H1 (cell line): ENCODE measurements around the gene CACNA1C. TPM values are rescaled to one million over a fixed set of nuclear protein-coding genes. Genes with fewer than 3 reads are reported as not detected.

ENCODE experiments used
- CTCF ChIA-PET: fragments of 300-600 bp; sonication (Branson Sonifier 250); formaldehyde crosslinking; loops from one replicate; lab custom pipeline; 2021; ENCODE audit not compliant: partially characterized antibody; lab: Charles Lee
- POLR2A ChIA-PET: fragments of 300-600 bp; sonication (Branson Sonifier 250); formaldehyde crosslinking; loops from one replicate; lab custom pipeline; 2021; ENCODE audit warnings: inconsistent platforms; ENCODE audit not compliant: partially characterized antibody; lab: Charles Lee
- DNase-seq, 2 experiments: peaks; one replicate each; pipeline versions ENCODE4 v3.0.0 to v3.0.0-alpha.2; 2010 to 2022; ENCODE audit warnings: low spot score in 2 of 2, low read depth in 1 of 2, mixed read lengths in 1 of 2
- FAIRE-seq: peaks from 2 replicates; lab custom pipeline; 2011; peaks lifted over from hg19 to GRCh38; lab: Jason Lieb, UNC
- H2AFZ ChIP-seq: 2 replicates; pipeline ENCODE4 v1.8.1; 2012; ENCODE audit warnings: low read length, inconsistent platforms
- H2AK5ac ChIP-seq: 2 replicates; pipeline ENCODE4 v1.6.1; 2013; ENCODE audit warnings: low read depth, low read length
- H2BK120ac ChIP-seq: replicated peaks from 2 replicates; pipeline ENCODE3; 2013; ENCODE audit warnings: low read depth, low read length, inconsistent platforms
- H2BK12ac ChIP-seq: 2 replicates; pipeline ENCODE4 v1.6.1; 2013; ENCODE audit warnings: low read depth, low read length
- H2BK15ac ChIP-seq: 2 replicates; pipeline ENCODE4 v1.6.1; 2013; ENCODE audit warnings: low read length
- H2BK20ac ChIP-seq: 2 replicates; pipeline ENCODE4 v1.6.1; 2013; ENCODE audit warnings: low read length
- H2BK5ac ChIP-seq: 2 replicates; pipeline ENCODE4 v1.6.1; 2013; ENCODE audit warnings: low read depth, low read length
- H3K14ac ChIP-seq: 2 replicates; pipeline ENCODE4 v1.6.1; 2013; ENCODE audit warnings: inconsistent platforms; ENCODE audit not compliant: insufficient read length
- H3K18ac ChIP-seq: 2 replicates; pipeline ENCODE4 v1.6.1; 2013; ENCODE audit warnings: low read length; ENCODE audit errors: extremely low read depth
- H3K23ac ChIP-seq: 2 replicates; pipeline ENCODE4 v1.6.1; 2013; ENCODE audit warnings: inconsistent platforms; ENCODE audit not compliant: insufficient read length
- H3K23me2 ChIP-seq: 2 replicates; pipeline ENCODE4 v1.6.1; 2013; ENCODE audit warnings: low read depth, low read length
- H3K27ac ChIP-seq: 2 replicates; pipeline ENCODE4 v1.6.1; 2011; ENCODE audit warnings: low read depth, low read length, inconsistent platforms
- H3K27me3 ChIP-seq, 4 experiments: replicated peaks in 1 of 4; 1 replicate in 1 of 4; 2 replicates in 3 of 4; pipeline versions ENCODE4 v1.6.1 to v1.8.1; 2011 to 2013; ENCODE audit warnings: low read length in 3 of 4, mild to moderate bottlenecking in 3 of 4, inconsistent platforms in 2 of 4, mixed read lengths in 2 of 4, moderate library complexity in 1 of 4; ENCODE audit not compliant: control insufficient read depth in 3 of 4, insufficient read depth in 3 of 4; ENCODE audit errors: extremely low read depth in 1 of 4
- H3K36me3 ChIP-seq, 4 experiments: 2 replicates each; pipeline versions ENCODE4 v1.6.1 to v1.8.1; 2011 to 2013; ENCODE audit warnings: mild to moderate bottlenecking in 4 of 4, low read length in 3 of 4, moderate library complexity in 2 of 4, control low read depth in 1 of 4, inconsistent platforms in 1 of 4; ENCODE audit not compliant: insufficient read depth in 4 of 4, control insufficient read depth in 2 of 4
- H3K4ac ChIP-seq: replicated peaks from 2 replicates; pipeline ENCODE3; 2013; ENCODE audit warnings: low read length, low read depth, mixed read lengths, inconsistent platforms; ENCODE audit not compliant: insufficient read length
- H3K4me1 ChIP-seq, 4 experiments: replicated peaks in 1 of 4; 1 replicate in 1 of 4; 2 replicates in 3 of 4; pipeline versions ENCODE4 v1.6.1 to v1.8.1; 2011 to 2013; ENCODE audit warnings: low read length in 3 of 4, inconsistent platforms in 2 of 4, mixed read lengths in 1 of 4; ENCODE audit not compliant: insufficient read depth in 4 of 4, control insufficient read depth in 3 of 4
- H3K4me2 ChIP-seq, 2 experiments: 2 replicates each; pipeline versions ENCODE4 v1.6.1 to v1.8.1; 2011 to 2013; ENCODE audit warnings: low read depth in 2 of 2, low read length in 2 of 2, control low read depth in 1 of 2, inconsistent platforms in 1 of 2, mild to moderate bottlenecking in 1 of 2; ENCODE audit not compliant: insufficient read depth in 1 of 2
- H3K4me3 ChIP-seq, 4 experiments: fragments of 200-600, 300-600 bp in 1 of 4; sonication (generic), shearing (Covaris generic), sonication (Bioruptor Twin) in 1 of 4; 2 replicates each; pipeline versions ENCODE4 v1.5.1 to v1.8.1; 2011 to 2016; ENCODE audit warnings: low read length in 4 of 4, low read depth in 3 of 4, control low read depth in 2 of 4, inconsistent platforms in 2 of 4, mild to moderate bottlenecking in 2 of 4, mixed read lengths in 1 of 4, moderate library complexity in 1 of 4; ENCODE audit not compliant: insufficient read depth in 2 of 4; ENCODE audit errors: extremely low read depth in 1 of 4
- H3K56ac ChIP-seq: replicated peaks from 2 replicates; pipeline ENCODE3; 2013; ENCODE audit warnings: low read depth, mild to moderate bottlenecking, mixed read lengths, low read length, inconsistent platforms; ENCODE audit not compliant: insufficient read length
- H3K79me1 ChIP-seq: 2 replicates; pipeline ENCODE4 v1.6.1; 2013; ENCODE audit warnings: low read depth, low read length, control low read depth
- H3K79me2 ChIP-seq, 2 experiments: 2 replicates each; pipeline versions ENCODE4 v1.6.1 to v1.8.1; 2012 to 2013; ENCODE audit warnings: low read length in 2 of 2, mild to moderate bottlenecking in 2 of 2, inconsistent platforms in 1 of 2; ENCODE audit not compliant: insufficient read depth in 2 of 2, control insufficient read depth in 1 of 2
- H3K9ac ChIP-seq, 4 experiments: replicated peaks in 1 of 4; 1 replicate in 1 of 4; 2 replicates in 3 of 4; pipeline versions ENCODE4 v1.6.1 to v1.8.1; 2011 to 2013; ENCODE audit warnings: low read depth in 3 of 4, low read length in 3 of 4, control low read depth in 2 of 4, mild to moderate bottlenecking in 2 of 4, moderate library complexity in 2 of 4, inconsistent platforms in 1 of 4; ENCODE audit errors: extremely low read depth in 1 of 4
- H3K9me3 ChIP-seq, 2 experiments: 2 replicates each; pipeline versions ENCODE4 v1.6.1 to v1.8.1; 2012 to 2013; ENCODE audit warnings: mild to moderate bottlenecking in 2 of 2, moderate library complexity in 2 of 2, control low read depth in 1 of 2, inconsistent platforms in 1 of 2, low read depth in 1 of 2, low read length in 1 of 2, mixed read lengths in 1 of 2; ENCODE audit not compliant: insufficient read depth in 2 of 2
- H4K20me1 ChIP-seq, 2 experiments: replicated peaks in 1 of 2; 2 replicates each; pipeline versions ENCODE3 to v1.8.1; 2011 to 2013; ENCODE audit warnings: inconsistent platforms in 2 of 2, low read length in 2 of 2, mild to moderate bottlenecking in 1 of 2; ENCODE audit not compliant: insufficient read depth in 2 of 2, control insufficient read depth in 1 of 2
- H4K5ac ChIP-seq: 2 replicates; pipeline ENCODE4 v1.6.1; 2013; ENCODE audit warnings: low read length, low read depth, mixed read lengths, inconsistent platforms; ENCODE audit not compliant: insufficient read length
- H4K8ac ChIP-seq: 2 replicates; pipeline ENCODE4 v1.8.0; 2013; ENCODE audit warnings: mild to moderate bottlenecking, moderate library complexity, low read length, inconsistent platforms; ENCODE audit not compliant: insufficient read depth; ENCODE audit errors: extremely low read depth
- H4K91ac ChIP-seq: replicated peaks from 2 replicates; pipeline ENCODE3; 2013; ENCODE audit warnings: low read length, mixed read lengths, inconsistent platforms; ENCODE audit not compliant: insufficient read length
- ASH2L ChIP-seq: fragments of 200-600, 300-600 bp; sonication (generic); IDR thresholded peaks from one replicate; pipeline ENCODE4 v1.7.1; 2017; ENCODE audit warnings: low read length
- BCL11A ChIP-seq, 2 experiments: IDR thresholded peaks; one replicate each; pipeline ENCODE4 v1.6.1; 2011; ENCODE audit warnings: low read depth in 2 of 2, low read length in 2 of 2, mild to moderate bottlenecking in 2 of 2
- BRCA1 ChIP-seq: IDR thresholded peaks from 2 replicates; pipeline ENCODE4 v1.6.1; 2012; ENCODE audit warnings: low read depth, low read length, improper control_type of control experiment
- FOSL1 ChIP-seq: IDR thresholded peaks from 2 replicates; pipeline ENCODE4 v1.6.1; 2011; ENCODE audit warnings: mild to moderate bottlenecking, low read depth, low read length, moderate library complexity; ENCODE audit not compliant: insufficient read depth
- KDM1A ChIP-seq: fragments of 200-600, 300-600 bp; sonication (generic); IDR thresholded peaks from 2 replicates; pipeline ENCODE4 v1.7.1; 2016; ENCODE audit warnings: mild to moderate bottlenecking, low read length, borderline replicate concordance
- NRF1 ChIP-seq: IDR thresholded peaks from 2 replicates; pipeline ENCODE4 v1.6.1; 2011; ENCODE audit warnings: mild to moderate bottlenecking, low read depth, low read length, improper control_type of control experiment
- RNF2 ChIP-seq: fragments of 200-900, 300-1000 bp; sonication (generic); IDR thresholded peaks from 2 replicates; pipeline ENCODE4 v1.7.1; 2016; ENCODE audit warnings: borderline replicate concordance, low read depth, mild to moderate bottlenecking, antibody characterized with exemption, low read length; ENCODE audit not compliant: poor library complexity, severe bottlenecking; ENCODE audit errors: missing control alignments
- SIN3A ChIP-seq, 2 experiments: IDR thresholded peaks in 1 of 2; conservative IDR thresholded peaks in 1 of 2; 2 replicates each; pipeline ENCODE4 v1.6.1; 2011 to 2012; ENCODE audit warnings: low read length in 2 of 2, improper control_type of control experiment in 1 of 2, low read depth in 1 of 2, mild to moderate bottlenecking in 1 of 2
- SIRT6 ChIP-seq: IDR thresholded peaks from one replicate; pipeline ENCODE4 v1.7.1; 2012; ENCODE audit warnings: low read length, inconsistent platforms
- SIX5 ChIP-seq: IDR thresholded peaks from 2 replicates; pipeline ENCODE4 v1.6.1; 2011; ENCODE audit warnings: mild to moderate bottlenecking, low read depth, low read length
- SP1 ChIP-seq: IDR thresholded peaks from 2 replicates; pipeline ENCODE4 v1.6.1; 2011; ENCODE audit warnings: low read depth, low read length
- SP2 ChIP-seq: IDR thresholded peaks from 2 replicates; pipeline ENCODE4 v1.6.1; 2012; ENCODE audit warnings: mild to moderate bottlenecking, low read length, inconsistent platforms
- TAF1 ChIP-seq: IDR thresholded peaks from 2 replicates; pipeline ENCODE4 v1.6.1; 2011; ENCODE audit warnings: mild to moderate bottlenecking, low read depth, low read length
- TCF12 ChIP-seq: IDR thresholded peaks from 2 replicates; pipeline ENCODE4 v1.6.1; 2011; ENCODE audit warnings: low read depth, mild to moderate bottlenecking, low read length
- WGBS, 2 experiments: shearing (Covaris generic) in 1 of 2; methylation state at CpG; one replicate each; pipeline versions ENCODE4 v1.1.6 to v1.1.7; 2013 to 2015; ENCODE audit warnings: low lambda C conversion rate in 2 of 2, mixed read lengths in 2 of 2, inconsistent platforms in 1 of 2, low coverage in 1 of 2, missing lambda C conversion rate in 1 of 2; ENCODE audit not compliant: insufficient replicate concordance in 2 of 2, insufficient coverage in 1 of 2, insufficient read length in 1 of 2; ENCODE audit errors: extremely low coverage in 1 of 2, missing lambda C conversion rate in 1 of 2; 5-methylcytosine and 5-hydroxymethylcytosine counted together
- polyA plus RNA-seq, 7 experiments: library from polyadenylated mRNA; depleted of rRNA in 3 of 7; stranded (reverse) in 5 of 7; unstranded in 2 of 7; fragments of >200 nt in 5 of 7; fragments of 200-250 nt in 2 of 7; gene quantifications; 1 replicate in 5 of 7; 2 replicates in 1 of 7; 4 replicates in 1 of 7; pipeline versions ENCODE4 v1.2.1 to v1.2.3, GENCODE V29; 2011 to 2013; ENCODE audit warnings: missing spikeins in 2 of 7, mixed read lengths in 2 of 7
- total RNA-seq: library from RNA; stranded (reverse); fragmentation: NEBNext Ultra II Directional; extraction: Animal tissue kit (Norgen Biotek cat#: 25700); gene quantifications from 2 replicates; pipeline ENCODE4 v1.2.1, GENCODE V29; 2021

CACNA1C gene
- total and polyA plus RNA-seq, 2 of the 8 experiments (the other 6 are each of a cell fraction or from before 2014, with no cell fraction given), result 1.3 TPM

GRCh38 chr12:2609020-2609419, 556.2 kb downstream of the CACNA1C start:
- Histone ChIP-seq H2BK12ac (no peak overlapping the region), H3K9ac (no peak overlapping the region), H3K79me1 (no peaks in the 10 kb centered on the region), H3K23me2 (no peaks in the 10 kb centered on the region), H3K4ac (no peak overlapping the region), H2BK5ac (no peak overlapping the region), H4K5ac (no peak overlapping the region), H3K4me3 (no peak overlapping the region), H2BK120ac (no peak overlapping the region), H2AK5ac (no peak overlapping the region), H3K14ac (no peak overlapping the region), H2BK15ac (no peak overlapping the region), H4K91ac (no peak overlapping the region), H3K4me1 (no peaks in the 10 kb centered on the region), H3K79me2 (no peaks in the 10 kb centered on the region), H3K9me3 (no peaks in the 10 kb centered on the region), H4K20me1 (no peaks in the 10 kb centered on the region), H2BK20ac (no peak overlapping the region), H3K27ac (no peak overlapping the region), H4K8ac (no peak overlapping the region), H3K18ac (no peak overlapping the region), H3K23ac (no peak overlapping the region), H2AFZ (no peak overlapping the region), H3K36me3 (no peaks in the 10 kb centered on the region; a peak in 1 of 8 replicates), H3K4me2 (no peak overlapping the region), H3K56ac (no peak overlapping the region), H3K27me3 (no peaks in the 10 kb centered on the region)
- DNase-seq (no peak), FAIRE-seq (no peak)
- WGBS, 2 experiments, result 79% methylated on average over 12 of the region's 12 CpGs; no CpG with 5 or more reads in 1 of the 2 experiments
- ChIA-PET CTCF (interaction anchor here (3.6 kb wide), 1 partner anchor 16 kb away, joined by 12 read pairs; no protein-coding TSS in a partner anchor), POLR2A (no interaction called here)
- TF ChIP-seq FOSL1 (no peak), RNF2 (no peak), ASH2L (no peak), SIRT6 (no peak), SIN3A (conservative IDR thresholded peaks at IDR 0.05 in 1 of 2, IDR thresholded peaks at IDR 0.05 in 1 of 2; ENCODE audit: low read depth in 1 of 2, low read length in 2 of 2) (no peak), TCF12 (no peak), SP1 (no peak), KDM1A (no peak), TAF1 (no peak), NRF1 (no peak), SP2 (no peak), BCL11A (IDR thresholded peaks at IDR 0.05; ENCODE audit: low read depth in 2 of 2, low read length in 2 of 2) (no peak), SIX5 (no peak), BRCA1 (no peak)
